PC-3 (cell line): ENCODE data around the gene OXGR1.

Source experiments
- CTCF ChIP-seq: fragments of 300-600 bp; sonication (generic); conservative IDR thresholded peaks from 2 replicates; pipeline ENCODE4 v1.5.1; 2017; ENCODE audit warnings: antibody characterized with exemption, low read depth, mild to moderate bottlenecking, low read length
- EZH2 ChIP-seq: fragments of 300-600 bp; sonication (generic); IDR thresholded peaks from one replicate; pipeline ENCODE4 v1.6.1; 2017; ENCODE audit warnings: antibody characterized with exemption, mild to moderate bottlenecking, low read length; ENCODE audit not compliant: unreplicated experiment

- TF ChIP-seq CTCF (no peak), EZH2 (no peak)
Observed at GRCh38 chr13:97020194-97020593, 25.9 kb upstream of the OXGR1 start.
